K562 (cell line): ENCODE data around the gene EIPR1. TPM values are rescaled to one million over a fixed set of nuclear protein-coding genes. Genes with fewer than 3 reads are reported as not detected.

Experiments used
- ATAC-seq: fragments of 200-7000 bp; cut with Tn5 transposase; 3 replicates; pipeline ENCODE4 v1.9.1; 2020; ENCODE audit warnings: moderate library complexity
- BruUV-seq: library from RNA; stranded (reverse); fragments of 400-500 nt; replicated peaks from 2 replicates; lab custom pipeline; 2021; lab: Mats Ljungman, UMichigan
- CTCF ChIA-PET: fragments of 300-600 bp; formaldehyde crosslinking; extraction: SDS; loops from one replicate; lab custom pipeline; 2021; ENCODE audit warnings: low intra/inter-chr PET ratio; lab: Yijun Ruan, JAX
- POLR2A ChIA-PET: fragments of 300-600, 350-650 bp; sonication (Branson Sonifier 250); formaldehyde crosslinking; extraction: SDS; loops from one replicate; lab custom pipeline; 2021; ENCODE audit warnings: antibody characterized with exemption, inconsistent platforms; lab: Yijun Ruan, JAX
- DNase-seq, 4 experiments: peaks; one replicate each; pipeline versions ENCODE4 v3.0.0 to v3.0.0-alpha.2; 2011 to 2018; ENCODE audit warnings: low spot score in 3 of 4, mixed read lengths in 3 of 4; ENCODE audit errors: extremely low read depth in 1 of 4
- FAIRE-seq: peaks from 2 replicates; lab custom pipeline; 2011; peaks lifted over from hg19 to GRCh38; lab: Jason Lieb, UNC
- H2AFZ ChIP-seq: 2 replicates; pipeline ENCODE4 v1.6.0; 2011; ENCODE audit warnings: low read depth, low read length, control low read depth, inconsistent platforms
- H3K27ac ChIP-seq: fragments of 200-600 bp; 3 replicates; pipeline ENCODE4 v1.8.0; 2011; ENCODE audit warnings: low read depth, mild to moderate bottlenecking, control low read depth, inconsistent platforms, low read length, moderate library complexity, mixed read lengths; ENCODE audit errors: extremely low read depth
- H3K27me3 ChIP-seq, 2 experiments: fragments of 300-600 bp in 1 of 2; 2 replicates in 1 of 2; 3 replicates in 1 of 2; pipeline versions ENCODE4 v1.6.0 to v1.8.0; 2011; ENCODE audit warnings: inconsistent platforms in 2 of 2, low read length in 2 of 2, mild to moderate bottlenecking in 1 of 2, mixed read lengths in 1 of 2, moderate library complexity in 1 of 2; ENCODE audit not compliant: control insufficient read depth in 2 of 2, insufficient read depth in 2 of 2
- H3K36me3 ChIP-seq: fragments of 300-600 bp; 3 replicates; pipeline ENCODE4 v1.8.0; 2011; ENCODE audit warnings: mild to moderate bottlenecking, low read length, inconsistent platforms; ENCODE audit not compliant: control insufficient read depth, insufficient read depth
- H3K4me1 ChIP-seq, 2 experiments: fragments of 200-600 bp in 1 of 2; replicated peaks in 1 of 2; 2 replicates in 1 of 2; 3 replicates in 1 of 2; pipeline versions ENCODE4 v1.5.1 to v1.8.0; 2011; ENCODE audit warnings: inconsistent platforms in 2 of 2, low read length in 2 of 2, mild to moderate bottlenecking in 1 of 2, mixed read lengths in 1 of 2, moderate library complexity in 1 of 2; ENCODE audit not compliant: control insufficient read depth in 2 of 2, insufficient read depth in 2 of 2
- H3K4me2 ChIP-seq: 2 replicates; pipeline ENCODE4 v1.6.1; 2011; ENCODE audit warnings: low read length, control low read depth, inconsistent platforms, mixed read lengths; ENCODE audit not compliant: insufficient read depth
- H3K4me3 ChIP-seq: fragments of 200-600 bp; sonication (generic), shearing (Covaris generic); 2 replicates; pipeline ENCODE4 v1.5.1; 2016; ENCODE audit warnings: control low read depth, inconsistent platforms
- H3K79me2 ChIP-seq: fragments of 200-600 bp; 3 replicates; pipeline ENCODE4 v1.8.0; 2011; ENCODE audit warnings: low read length, inconsistent platforms; ENCODE audit not compliant: control insufficient read depth, insufficient read depth
- H3K9ac ChIP-seq, 2 experiments: 2 replicates each; pipeline versions ENCODE4 v1.6.0 to v1.6.1; 2011; ENCODE audit warnings: low read depth in 2 of 2, low read length in 2 of 2, control low read depth in 1 of 2, inconsistent platforms in 1 of 2, mild to moderate bottlenecking in 1 of 2, mixed read lengths in 1 of 2; ENCODE audit not compliant: insufficient read depth in 1 of 2
- H3K9me1 ChIP-seq: one replicate; pipeline ENCODE4 v1.6.0; 2011; ENCODE audit warnings: inconsistent platforms, mild to moderate bottlenecking, low read length, moderate library complexity; ENCODE audit not compliant: control insufficient read depth, insufficient read depth
- H3K9me3 ChIP-seq: replicated peaks from 2 replicates; pipeline ENCODE4 v1.5.1; 2011; ENCODE audit warnings: low read depth, low read length, inconsistent platforms; ENCODE audit not compliant: control insufficient read depth, insufficient read depth
- H4K20me1 ChIP-seq: replicated peaks from 2 replicates; pipeline ENCODE4 v1.6.1; 2011; ENCODE audit warnings: low read length, inconsistent platforms, mixed read lengths; ENCODE audit not compliant: control insufficient read depth, insufficient read depth
- AFF4 ChIP-seq: sonication (generic); formaldehyde crosslinking; IDR thresholded peaks from 2 replicates; pipeline ENCODE4 v1.8.0; 2023; ENCODE audit warnings: mild to moderate bottlenecking, missing genetic modification reagents
- CHD1 ChIP-seq: fragments of 200-600 bp; sonication (generic); IDR thresholded peaks from one replicate; pipeline ENCODE4 v1.6.1; 2012; ENCODE audit warnings: mild to moderate bottlenecking, moderate library complexity, low read length, inconsistent platforms
- ELF1 ChIP-seq: fragments of 200-800 bp; sonication (Bioruptor generic); IDR thresholded peaks from 2 replicates; pipeline ENCODE4 v1.6.1; 2016; ENCODE audit warnings: missing genetic modification characterization, missing compliant biosample characterization
- HMG20A ChIP-seq: fragments of 450-650 bp; formaldehyde crosslinking; conservative IDR thresholded peaks from 2 replicates; pipeline ENCODE4 v1.4.0; 2020; ENCODE audit warnings: mild to moderate bottlenecking, mixed read lengths
- KLF6 ChIP-seq: fragments of 250-450 bp; sonication (Bioruptor Pico); IDR thresholded peaks from 2 replicates; pipeline ENCODE4 v1.4.0; 2020; ENCODE audit warnings: mild to moderate bottlenecking, moderate library complexity, borderline replicate concordance
- MAFF ChIP-seq: IDR thresholded peaks from 2 replicates; pipeline ENCODE4 v1.6.1; 2012; ENCODE audit warnings: low read length, improper control_type of control experiment
- MEF2A ChIP-seq: IDR thresholded peaks from 2 replicates; pipeline ENCODE4 v1.6.1; 2011; ENCODE audit warnings: low read depth, mild to moderate bottlenecking, low read length, moderate library complexity; ENCODE audit not compliant: control insufficient read depth
- PHTF2 ChIP-seq: fragments of 250-450 bp; sonication (Bioruptor Pico); IDR thresholded peaks from 2 replicates; pipeline ENCODE4 v1.5.0; 2021; ENCODE audit warnings: mild to moderate bottlenecking
- TARDBP ChIP-seq: fragments of 450-650 bp; IDR thresholded peaks from 2 replicates; pipeline ENCODE4 v1.6.1; 2016
- ZNF639 ChIP-seq, 2 experiments: fragments of 200-800 bp in 1 of 2; sonication (Bioruptor generic) in 1 of 2; sonication (generic) in 1 of 2; formaldehyde crosslinking in 1 of 2; IDR thresholded peaks in 1 of 2; conservative IDR thresholded peaks in 1 of 2; 2 replicates each; pipeline versions ENCODE4 v1.5.0 to v1.6.1; 2016 to 2020; ENCODE audit warnings: missing compliant biosample characterization in 1 of 2, missing genetic modification characterization in 1 of 2, missing genetic modification reagents in 1 of 2
- WGBS: fragments of 100-300 bp; shearing (Covaris generic); methylation state at CpG from one replicate; pipeline ENCODE4 v1.1.6; 2016; ENCODE audit warnings: low coverage, mixed read lengths; ENCODE audit not compliant: insufficient coverage; ENCODE audit errors: missing lambda C conversion rate; 5-methylcytosine and 5-hydroxymethylcytosine counted together
- in situ Hi-C: fragments of 300-500 bp; cut with MboI; formaldehyde crosslinking; loops from 4 replicates; pipeline ENCODE4 v1.15.0; 2018; ENCODE audit warnings: inconsistent platforms, mixed read lengths
- intact Hi-C: fragments of 100-400 bp; cut with micrococcal nuclease; formaldehyde crosslinking; loops from 2 replicates; pipeline ENCODE4 v1.14.2; 2022
- polyA plus RNA-seq, 8 experiments: library from polyadenylated mRNA; depleted of rRNA in 4 of 8; stranded (reverse) in 5 of 8; unstranded in 3 of 8; fragments of >200 nt; fragmentation: Nextera tagmentation in 2 of 8; fragmentation: Illumina TruSeq in 1 of 8; extraction: Ambion mirVana in 2 of 8; extraction: Trizol in 1 of 8; gene quantifications; 2 replicates each; pipeline versions ENCODE4 v1.2.1 to v1.2.3, GENCODE V29; 2011 to 2014; ENCODE audit warnings: inconsistent platforms in 1 of 8, missing spikeins in 1 of 8
- total RNA-seq, 7 experiments: library from RNA; depleted of rRNA in 6 of 7; stranded (reverse); fragments of >200 nt in 6 of 7; fragmentation: Illumina TruSeq in 2 of 7; extraction: Trizol in 2 of 7; gene quantifications; 2 replicates each; pipeline versions ENCODE4 v1.2.1 to v1.2.3, GENCODE V29; 2011 to 2021; ENCODE audit warnings: low replicate concordance in 1 of 7

Gene EIPR1
- total and polyA plus RNA-seq, 9 of the 15 experiments (the other 6 are each of a cell fraction or from before 2014, with no cell fraction given): 19.9 to 54.4 (median 35.9) TPM

DNA sequence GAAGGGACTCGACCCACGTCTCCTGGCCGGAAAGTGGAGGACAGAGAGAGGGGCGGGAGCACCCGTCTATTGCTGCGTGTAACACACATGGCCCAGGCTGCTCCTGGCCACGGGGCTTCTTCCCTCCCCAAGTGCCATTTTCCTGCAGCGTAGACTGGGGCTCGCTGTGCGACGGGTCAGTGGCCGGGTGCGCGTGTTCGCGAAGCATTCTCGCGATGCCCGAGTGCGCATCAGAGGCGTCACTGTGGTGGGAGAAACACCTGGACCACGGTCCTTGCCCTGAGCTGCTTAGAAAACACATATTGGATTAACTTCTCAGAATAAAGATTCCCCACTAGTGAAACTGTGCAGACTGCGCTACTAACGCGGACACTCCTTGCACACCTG lies 200.8 kb downstream of the EIPR1 start (continued):
- TF ChIP-seq AFF4 (CRISPR knock-in tag): no peak
- TF ChIP-seq MAFF: no peak
- no peak for TF ChIP-seq KLF6 (CRISPR knock-in tag)
- no peak for TF ChIP-seq MEF2A
- TF ChIP-seq TARDBP: no peak
- no peak for TF ChIP-seq PHTF2 (CRISPR knock-in tag)

- Histone ChIP-seq H3K79me2 (no peaks in the 10 kb centered on the region), H3K27ac (no peak overlapping the region), H3K27me3 (no peaks in the 10 kb centered on the region), H3K4me3 (no peak overlapping the region), H3K36me3 (no peaks in the 10 kb centered on the region; the same call in 2 of the 3 replicates), H2AFZ (no peak overlapping the region), H3K9ac (no peak overlapping the region; a peak in 1 of 4 replicates), H3K9me3 (peaks cover 2% of the 10 kb centered on the region; the same call in 1 of the 2 replicates), H4K20me1 (no peaks in the 10 kb centered on the region), H3K4me1 (peaks cover 0 to 11% of the 10 kb centered on the region in 2 experiments; a peak in 2 of 5 replicates), H3K4me2 (no peak overlapping the region), H3K9me1 (no peaks in the 10 kb centered on the region)
- in situ Hi-C loops: no loop called here
- CTCF ChIA-PET: no interaction called here
- intact Hi-C loops: no loop called here
- ATAC-seq: no peak
- WGBS: 82% methylated on average over 23 of the region's 23 CpGs
- no TSS peak for BruUV-seq
- no peak for TF ChIP-seq CHD1
- no peak for TF ChIP-seq HMG20A (CRISPR knock-in tag)
- no peak for TF ChIP-seq ELF1 (tag)
- no peak for TF ChIP-seq ZNF639 (CRISPR knock-in tag; conservative IDR thresholded peaks at IDR 0.05 in 1 of 2, IDR thresholded peaks at IDR 0.05 in 1 of 2)
- no peak for FAIRE-seq
- no peak for DNase-seq
- POLR2A ChIA-PET: interaction anchor here (0.6 kb wide), 1 partner anchor 1389 kb away, joined by 3 read pairs; no protein-coding TSS in a partner anchor
Measured at GRCh38 chr2:3176071-3176868, 201.3 kb downstream of the EIPR1 start.
